GM18907 (cell line): ENCODE results near the gene ABLIM1.
"Not testable (repeated sequence)": the region's sequence is repeated elsewhere in the genome, so short reads cannot be mapped to it uniquely, and the experiment has no call there.

Source experiments
- ATAC-seq: cut with Tn5 transposase; IDR thresholded peaks from one replicate; pipeline ENCODE4 v1.9.1; 2021; ENCODE audit warnings: mild to moderate bottlenecking, moderate library complexity; ENCODE audit not compliant: unreplicated experiment

Gene ABLIM1

GRCh38 chr10:114658175-114658574, at the start of gene ABLIM1:
Gene ABLIM1 (minus strand): TSS chr10:114658275. CDS start chr10:114658200, 75 bp downstream.
- no peak for ATAC-seq

- ATAC-seq: no peak
These were observed 48.5 kb upstream of the ABLIM1 start for GRCh38 chr10:114706458-114707055.

- no peak for ATAC-seq
These were observed 46.6 kb upstream of the ABLIM1 start for GRCh38 chr10:114704679-114705078.

- ATAC-seq: no peak
These were observed 45.5 kb upstream of the ABLIM1 start for GRCh38 chr10:114703377-114704107.

- no peak for ATAC-seq
These were observed 40.4 kb upstream of the ABLIM1 start for GRCh38 chr10:114698271-114699061.

- ATAC-seq: no peak
These were observed 39.1 kb upstream of the ABLIM1 start for GRCh38 chr10:114697061-114697598.

- ATAC-seq: not testable (repeated sequence)
These were observed 38.2 kb upstream of the ABLIM1 start for GRCh38 chr10:114696301-114696700.

GRCh38 chr10:114694752-114695151, 36.7 kb upstream of the ABLIM1 start:
- no peak for ATAC-seq

GRCh38 chr10:114694062-114694461, 36.0 kb upstream of the ABLIM1 start:
- ATAC-seq: no peak

GRCh38 chr10:114691442-114691941, 33.4 kb upstream of the ABLIM1 start:
- ATAC-seq: no peak

GRCh38 chr10:114688786-114689185, 30.7 kb upstream of the ABLIM1 start:
- no peak for ATAC-seq

- ATAC-seq: no peak
These were observed 29.4 kb upstream of the ABLIM1 start for GRCh38 chr10:114687459-114687858.

GRCh38 chr10:114686013-114686412, 27.9 kb upstream of the ABLIM1 start:
- no peak for ATAC-seq

- no peak for ATAC-seq
These were observed 27.4 kb upstream of the ABLIM1 start for GRCh38 chr10:114685456-114685855.

GRCh38 chr10:114684822-114685209, 26.7 kb upstream of the ABLIM1 start:
- ATAC-seq: no peak

- ATAC-seq: no peak
These were observed 26.2 kb upstream of the ABLIM1 start for GRCh38 chr10:114684084-114684821.

- ATAC-seq: no peak
These were observed 25.5 kb upstream of the ABLIM1 start for GRCh38 chr10:114683593-114683992.

- no peak for ATAC-seq
These were observed 25.1 kb upstream of the ABLIM1 start for GRCh38 chr10:114683162-114683561.

- no peak for ATAC-seq
These were observed 24.5 kb upstream of the ABLIM1 start for GRCh38 chr10:114682532-114682931.

GRCh38 chr10:114682121-114682520, 24.0 kb upstream of the ABLIM1 start:
- no peak for ATAC-seq

- no peak for ATAC-seq
These were observed 23.5 kb upstream of the ABLIM1 start for GRCh38 chr10:114681542-114681941.
